GM19395 (cell line): ENCODE data around the gene XYLT1.
"Not testable (repeated sequence)": the region's sequence is repeated elsewhere in the genome, so short reads cannot be mapped to it uniquely, and the experiment has no call there.

Source experiments
- ATAC-seq: cut with Tn5 transposase; IDR thresholded peaks from one replicate; pipeline ENCODE4 v1.9.1; 2021; ENCODE audit warnings: mild to moderate bottlenecking, moderate library complexity; ENCODE audit not compliant: unreplicated experiment

XYLT1 gene, protein sequence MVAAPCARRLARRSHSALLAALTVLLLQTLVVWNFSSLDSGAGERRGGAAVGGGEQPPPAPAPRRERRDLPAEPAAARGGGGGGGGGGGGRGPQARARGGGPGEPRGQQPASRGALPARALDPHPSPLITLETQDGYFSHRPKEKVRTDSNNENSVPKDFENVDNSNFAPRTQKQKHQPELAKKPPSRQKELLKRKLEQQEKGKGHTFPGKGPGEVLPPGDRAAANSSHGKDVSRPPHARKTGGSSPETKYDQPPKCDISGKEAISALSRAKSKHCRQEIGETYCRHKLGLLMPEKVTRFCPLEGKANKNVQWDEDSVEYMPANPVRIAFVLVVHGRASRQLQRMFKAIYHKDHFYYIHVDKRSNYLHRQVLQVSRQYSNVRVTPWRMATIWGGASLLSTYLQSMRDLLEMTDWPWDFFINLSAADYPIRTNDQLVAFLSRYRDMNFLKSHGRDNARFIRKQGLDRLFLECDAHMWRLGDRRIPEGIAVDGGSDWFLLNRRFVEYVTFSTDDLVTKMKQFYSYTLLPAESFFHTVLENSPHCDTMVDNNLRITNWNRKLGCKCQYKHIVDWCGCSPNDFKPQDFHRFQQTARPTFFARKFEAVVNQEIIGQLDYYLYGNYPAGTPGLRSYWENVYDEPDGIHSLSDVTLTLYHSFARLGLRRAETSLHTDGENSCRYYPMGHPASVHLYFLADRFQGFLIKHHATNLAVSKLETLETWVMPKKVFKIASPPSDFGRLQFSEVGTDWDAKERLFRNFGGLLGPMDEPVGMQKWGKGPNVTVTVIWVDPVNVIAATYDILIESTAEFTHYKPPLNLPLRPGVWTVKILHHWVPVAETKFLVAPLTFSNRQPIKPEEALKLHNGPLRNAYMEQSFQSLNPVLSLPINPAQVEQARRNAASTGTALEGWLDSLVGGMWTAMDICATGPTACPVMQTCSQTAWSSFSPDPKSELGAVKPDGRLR

DNA sequence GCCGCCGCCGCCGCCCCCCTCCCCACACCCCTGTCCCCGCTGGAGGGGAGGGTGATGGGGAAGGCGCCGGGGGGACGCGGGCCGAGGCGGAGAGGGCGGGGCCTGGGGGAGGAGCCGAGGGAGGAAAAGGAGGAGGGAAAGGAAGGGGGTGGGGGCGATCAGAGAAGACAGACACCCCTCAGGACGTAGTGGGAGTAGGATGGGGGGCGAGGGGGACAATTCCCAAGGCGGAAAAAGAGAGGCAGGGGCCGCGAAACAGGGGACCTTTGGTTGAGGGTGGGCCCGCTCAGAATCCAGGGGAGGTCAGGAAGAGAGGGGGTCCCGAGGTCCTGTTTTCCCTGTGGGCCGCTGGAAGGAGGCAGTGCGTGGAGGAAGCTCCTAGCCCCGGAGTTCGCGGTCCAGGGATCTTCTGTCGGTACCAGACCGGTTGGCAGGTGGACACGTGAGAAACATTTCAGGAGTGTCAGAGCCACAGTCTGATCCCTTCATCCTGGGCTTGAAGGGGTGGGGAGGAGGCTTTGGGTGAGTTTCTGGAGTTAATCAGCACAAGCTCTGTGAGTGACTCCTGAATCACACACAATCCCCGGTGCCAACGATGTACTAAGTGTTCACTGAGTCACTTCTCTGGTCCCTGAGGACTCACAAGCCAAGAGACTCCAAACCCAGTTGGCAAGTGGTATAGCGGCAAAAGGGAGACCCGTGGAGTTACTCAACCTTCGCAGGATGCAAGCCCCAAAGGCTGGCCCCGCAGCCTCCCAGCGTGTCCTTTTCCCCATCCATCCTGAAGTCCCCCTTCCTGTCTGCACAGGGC is at the start of gene XYLT1:
Gene XYLT1, minus strand, starts transcription at position 53 of the 811 bp plus-strand sequence. CDS start 164 bp downstream, outside the sequence.
- ATAC-seq = no peak

DNA sequence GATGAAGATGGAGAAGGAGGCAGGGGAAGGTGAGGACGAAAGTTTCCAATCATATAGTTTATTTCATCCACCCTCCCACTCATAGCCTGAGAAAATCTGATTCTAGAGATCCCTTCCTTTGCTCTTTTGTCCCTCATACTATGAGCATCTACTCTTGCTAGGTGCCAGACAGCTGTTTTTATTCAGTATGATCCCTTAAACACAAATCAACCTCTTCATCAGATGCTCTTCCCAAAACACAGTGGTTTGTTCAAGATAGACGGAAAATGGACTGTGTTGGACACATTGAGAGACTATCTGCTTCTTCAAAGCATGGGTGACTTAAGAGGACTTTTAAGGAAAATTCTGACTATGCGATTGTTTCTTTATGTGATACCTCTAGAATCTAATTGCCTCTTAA is 49.4 kb upstream of the XYLT1 start:
- ATAC-seq = no peak

DNA sequence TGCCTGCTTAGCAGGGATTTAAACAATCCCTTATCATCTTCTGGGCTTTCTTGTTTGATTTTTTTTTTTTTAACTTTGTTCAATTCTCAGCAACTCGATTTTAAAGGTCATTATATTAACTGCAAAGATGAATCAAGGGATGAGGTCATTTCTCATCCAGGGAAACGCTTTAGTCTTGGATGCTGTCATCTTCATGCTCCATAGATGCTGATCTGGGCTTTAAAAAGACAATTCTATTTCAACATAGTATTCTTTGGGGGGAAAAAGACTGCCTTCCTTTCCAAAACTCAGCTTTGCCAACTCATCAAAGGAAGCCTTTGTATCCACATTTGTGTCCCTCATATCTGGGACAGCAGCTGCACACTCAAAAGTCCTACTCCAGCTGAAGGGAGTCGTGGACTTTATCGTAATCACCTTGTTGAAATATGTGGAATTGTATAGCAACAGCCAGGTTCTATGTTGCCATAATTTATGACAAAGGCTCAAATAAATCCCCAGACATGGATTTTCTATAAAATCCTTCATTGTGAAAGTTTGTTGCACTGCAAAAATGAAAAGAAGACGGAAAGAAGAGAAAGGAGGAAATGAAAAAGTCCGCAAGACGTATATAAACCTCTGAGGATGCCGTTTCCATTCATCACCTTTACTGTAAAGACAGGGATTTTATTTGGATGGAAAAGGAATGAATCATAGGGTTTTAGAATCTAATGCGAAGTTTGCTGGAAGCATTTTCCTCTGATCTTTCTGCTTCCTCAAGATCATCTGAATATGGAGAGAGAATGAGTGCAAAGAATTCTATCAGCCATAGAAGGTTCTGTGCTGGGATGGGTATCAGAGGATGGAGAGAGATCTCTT is 48.6 kb upstream of the XYLT1 start:
- no peak for ATAC-seq

DNA sequence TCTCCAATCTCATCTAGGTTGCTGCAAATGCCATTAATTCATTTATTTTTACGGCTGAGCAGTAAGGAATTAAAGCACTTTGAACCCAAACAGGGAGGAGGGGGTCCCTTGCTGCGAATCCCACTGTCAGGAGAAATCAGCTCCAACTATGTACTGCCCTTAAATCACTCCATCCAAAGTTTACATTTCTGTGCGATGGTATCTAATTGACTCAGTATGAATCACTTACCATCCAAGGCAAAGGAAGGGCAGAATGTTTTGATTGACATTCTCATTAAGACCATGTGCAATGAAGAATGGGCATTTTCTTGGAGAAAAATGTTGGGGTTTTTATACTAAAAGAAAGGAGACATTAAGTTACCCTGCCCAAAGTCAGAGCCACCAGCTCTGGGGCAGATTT is 47.7 kb upstream of the XYLT1 start:
- ATAC-seq = no peak

DNA sequence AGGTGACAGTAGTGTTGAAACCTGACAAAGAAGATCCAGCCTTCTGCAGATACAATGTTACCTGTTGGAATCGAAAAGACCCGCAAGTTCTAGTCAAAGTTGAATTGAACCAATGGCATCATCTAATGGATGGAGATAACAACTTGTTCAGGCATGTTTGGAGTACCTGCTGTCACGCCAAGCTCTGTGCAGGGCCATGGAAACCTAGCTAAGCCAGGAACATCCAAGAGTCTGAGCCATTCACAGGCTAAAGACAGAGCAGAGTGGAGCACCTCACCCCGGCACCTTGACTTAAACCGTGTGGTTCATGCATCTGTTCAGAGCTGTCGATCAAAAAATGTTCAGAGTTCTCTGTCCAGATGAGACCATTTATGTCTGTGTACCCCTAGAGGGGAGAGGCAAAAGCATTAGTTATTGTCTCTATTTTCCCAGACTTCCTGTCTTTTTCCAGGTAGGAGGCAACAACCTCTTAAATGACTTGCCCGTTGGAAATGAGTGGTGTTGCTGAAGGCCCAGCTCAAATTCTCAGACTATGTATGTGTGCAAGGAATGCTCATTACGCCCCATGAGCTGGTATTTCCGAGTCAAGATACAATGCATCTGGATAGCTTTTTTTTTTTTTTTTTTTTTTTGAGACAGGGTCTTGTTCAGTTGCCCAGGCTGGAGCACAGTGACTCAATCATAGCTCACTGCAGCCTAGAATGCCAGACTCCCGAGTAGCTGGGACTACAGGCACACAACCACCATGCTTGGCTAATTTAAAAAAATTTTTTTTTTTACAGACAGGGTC is 44.9 kb upstream of the XYLT1 start:
- ATAC-seq = no peak

DNA sequence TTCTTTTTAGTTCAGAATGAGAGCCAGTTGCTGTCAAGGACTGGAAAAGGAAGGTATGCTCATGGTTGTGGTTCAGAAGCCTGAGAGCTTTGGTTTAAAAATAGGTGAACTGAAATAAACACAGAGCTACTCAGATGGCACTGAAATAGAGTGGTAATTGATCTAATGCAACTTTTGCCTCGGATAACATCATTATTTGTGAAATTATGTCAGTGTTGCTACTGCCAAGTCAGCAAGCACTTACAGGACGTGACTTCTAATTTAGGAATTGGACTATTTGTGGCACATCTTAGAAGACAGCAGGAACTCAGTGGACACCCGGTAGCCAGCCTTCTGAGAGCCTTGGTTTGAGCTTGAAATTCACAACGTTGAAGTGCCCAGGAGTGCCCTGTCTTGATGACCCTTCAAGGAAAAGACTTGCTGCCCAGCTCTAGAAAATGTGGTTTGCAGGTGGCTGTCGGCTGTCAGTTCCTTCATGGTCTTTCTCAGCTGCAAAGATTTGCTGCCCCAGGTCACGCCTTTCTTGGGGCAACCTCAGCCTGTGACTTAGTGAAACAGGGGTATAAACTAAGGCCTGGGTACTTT is 42.0 kb upstream of the XYLT1 start:
- no peak for ATAC-seq

DNA sequence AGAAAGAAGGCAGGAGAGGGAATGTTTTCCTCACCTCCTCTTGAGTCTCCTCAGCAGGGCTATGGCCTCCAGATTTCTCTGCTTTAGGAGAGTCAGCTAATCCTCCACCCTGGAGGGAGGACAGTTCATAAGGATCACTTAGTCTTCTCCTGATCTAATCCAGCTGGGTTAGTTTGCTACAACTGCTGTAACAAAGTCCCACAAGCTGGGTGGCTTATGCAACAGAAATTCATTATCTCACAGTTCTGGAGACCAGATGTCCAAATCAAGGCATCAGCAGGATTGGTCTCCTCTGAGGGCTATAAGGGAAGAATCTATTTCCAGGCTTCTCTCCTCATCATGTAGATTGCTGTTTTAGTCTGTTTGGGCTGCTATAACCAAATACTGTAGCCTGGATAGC is 40.6 kb upstream of the XYLT1 start:
- no peak for ATAC-seq

DNA sequence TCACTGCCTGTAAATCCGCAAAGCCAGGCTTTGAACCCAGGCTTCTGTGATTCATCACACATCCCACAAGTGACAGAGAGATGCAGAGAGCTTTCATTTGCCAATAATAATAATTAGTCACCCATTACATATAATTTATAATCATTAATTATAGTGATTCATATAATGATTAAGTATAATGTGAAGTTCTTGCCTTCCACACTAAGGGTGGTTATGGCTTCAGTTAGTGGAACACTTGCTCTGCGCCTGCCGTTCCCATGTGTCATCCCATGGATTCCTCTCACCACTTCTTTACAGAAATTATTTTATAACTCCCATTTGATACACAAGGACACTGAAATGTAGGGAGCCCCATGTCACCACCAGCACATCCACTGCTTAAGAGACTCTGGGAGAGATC is 39.8 kb upstream of the XYLT1 start:
- no peak for ATAC-seq

DNA sequence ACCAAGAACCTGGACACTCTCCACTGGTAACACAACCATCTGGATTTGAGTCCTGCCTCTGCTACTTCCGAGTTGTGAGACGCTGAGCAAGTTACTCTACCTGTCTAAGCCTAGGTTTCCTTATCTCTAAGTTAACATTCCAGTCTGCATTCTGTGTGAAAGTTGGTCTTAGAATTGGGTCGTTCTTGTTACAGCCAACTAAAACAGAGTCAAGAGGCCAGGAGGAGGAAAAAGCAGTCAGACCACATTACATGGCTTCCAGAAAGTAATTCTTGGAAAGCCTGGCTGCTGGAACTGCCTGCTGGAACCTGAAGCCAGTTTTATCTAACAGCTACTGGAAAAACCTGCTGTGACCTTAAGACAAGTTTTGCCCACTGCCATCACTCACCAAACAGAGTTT is 38.4 kb upstream of the XYLT1 start:
- no peak for ATAC-seq

DNA sequence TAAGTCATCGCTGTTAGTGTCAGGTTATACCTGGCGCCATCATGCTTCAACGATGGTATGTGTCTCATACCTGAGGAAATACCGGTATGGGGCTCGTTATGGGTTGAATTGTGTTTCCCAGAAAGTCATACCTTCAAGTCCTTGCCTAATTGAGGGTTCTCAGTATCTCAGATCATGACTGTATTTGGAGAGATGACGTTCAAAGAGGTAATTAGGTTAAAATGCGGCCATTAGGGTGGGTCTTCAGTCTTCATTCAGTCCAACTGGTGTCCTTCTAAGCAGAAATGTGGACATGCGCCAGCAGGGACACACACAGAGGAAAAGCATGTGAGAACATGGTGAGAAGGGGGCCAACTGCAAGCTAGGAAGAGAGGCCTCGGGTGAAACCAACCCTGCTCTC is 37.5 kb upstream of the XYLT1 start:
- ATAC-seq = no peak

DNA sequence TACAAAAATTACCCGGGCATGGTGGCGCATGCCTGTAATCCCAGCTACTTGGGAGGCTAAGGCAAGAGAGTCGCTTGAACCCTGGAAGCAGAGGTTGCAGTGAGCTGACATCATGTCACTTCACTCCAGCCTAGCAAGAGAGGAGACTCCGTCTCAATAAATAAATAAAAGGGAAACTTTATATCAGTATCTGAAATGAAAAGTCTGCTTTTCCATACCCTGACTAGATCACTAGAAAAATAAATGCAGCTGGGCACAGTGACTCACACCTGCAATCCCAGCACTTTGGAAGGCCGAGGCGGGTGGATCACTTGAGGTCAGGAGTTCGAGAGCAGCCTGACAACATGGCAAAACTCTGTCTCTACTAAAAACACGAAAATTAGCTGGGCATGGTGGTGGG is 36.8 kb upstream of the XYLT1 start:
- not testable (repeated sequence) for ATAC-seq

DNA sequence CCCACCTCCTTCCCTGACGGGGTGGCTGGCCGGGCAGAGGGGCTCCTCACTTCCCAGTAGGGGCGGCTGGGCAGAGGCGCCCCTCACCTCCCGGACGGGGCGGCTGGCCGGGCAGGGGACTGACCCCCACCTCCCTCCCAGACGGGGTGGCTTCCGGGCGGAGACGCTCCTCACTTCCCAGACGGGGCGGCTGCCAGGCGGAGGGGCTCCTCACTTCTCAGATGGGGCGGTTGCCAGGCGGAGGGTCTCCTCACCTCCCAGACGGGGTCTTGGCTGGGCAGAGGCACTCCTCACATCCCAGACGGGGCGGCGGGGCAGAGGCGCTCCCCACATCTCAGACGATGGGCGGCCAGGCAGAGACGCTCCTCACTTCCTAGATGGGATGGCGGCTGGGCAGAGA is 35.1 kb upstream of the XYLT1 start:
- ATAC-seq = not testable (repeated sequence)

DNA sequence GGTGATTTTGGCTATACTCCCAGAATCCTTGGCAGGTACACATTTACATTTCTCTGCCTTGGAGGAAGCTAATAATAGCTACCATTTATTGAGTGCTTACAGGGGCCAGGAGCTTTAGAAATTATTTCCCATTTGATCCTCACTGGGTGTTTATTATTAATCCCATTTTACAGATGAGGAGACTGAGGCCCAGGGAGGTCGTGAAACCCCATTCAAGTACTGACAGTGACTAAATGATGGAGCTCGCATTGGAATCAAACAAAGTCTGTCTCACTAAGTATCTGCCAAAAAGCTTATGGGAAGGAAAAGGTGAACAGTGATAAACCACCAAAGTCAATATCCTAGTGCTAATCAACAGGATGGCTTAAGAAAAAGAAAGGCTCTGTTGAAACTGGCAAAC is 33.3 kb upstream of the XYLT1 start:
- ATAC-seq = no peak

DNA sequence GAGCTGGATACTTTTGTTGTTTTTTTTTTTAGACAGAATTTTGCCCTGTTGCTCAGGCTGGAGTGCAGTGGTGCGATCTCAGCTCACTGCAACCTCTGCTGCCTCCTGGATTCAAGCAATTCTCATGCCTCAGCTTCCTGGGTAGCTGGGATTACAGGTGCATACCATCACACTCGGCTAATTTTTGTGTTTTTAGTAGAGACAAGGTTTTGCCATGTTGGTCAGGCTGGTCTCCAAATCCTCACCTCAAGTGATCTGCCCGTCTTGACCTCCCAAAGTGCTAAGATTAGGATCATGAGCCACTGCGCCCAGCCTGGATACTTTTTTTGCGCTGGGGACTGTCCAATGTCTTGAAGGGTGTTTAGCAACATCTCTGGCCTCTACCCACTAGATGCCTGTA is 32.6 kb upstream of the XYLT1 start:
- ATAC-seq = no peak

DNA sequence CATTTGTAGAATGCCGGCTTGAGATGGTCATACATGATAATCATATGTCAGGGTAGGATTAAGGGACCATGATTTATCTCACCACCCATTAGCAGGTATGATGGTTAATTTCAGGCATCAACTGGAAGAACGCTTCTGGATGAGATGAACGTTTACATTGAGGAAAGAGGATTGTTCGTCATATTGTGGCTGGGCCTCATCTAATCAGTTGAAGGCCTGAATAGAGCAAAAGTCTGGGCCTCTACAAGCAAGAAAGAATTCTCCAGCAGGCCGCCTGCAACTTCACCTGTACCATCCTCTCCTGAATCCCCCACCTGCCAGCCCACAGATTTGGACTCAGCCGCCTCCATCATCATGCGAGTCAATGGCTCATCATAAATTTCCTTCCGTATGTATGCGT is 30.6 kb upstream of the XYLT1 start:
- ATAC-seq = no peak

DNA sequence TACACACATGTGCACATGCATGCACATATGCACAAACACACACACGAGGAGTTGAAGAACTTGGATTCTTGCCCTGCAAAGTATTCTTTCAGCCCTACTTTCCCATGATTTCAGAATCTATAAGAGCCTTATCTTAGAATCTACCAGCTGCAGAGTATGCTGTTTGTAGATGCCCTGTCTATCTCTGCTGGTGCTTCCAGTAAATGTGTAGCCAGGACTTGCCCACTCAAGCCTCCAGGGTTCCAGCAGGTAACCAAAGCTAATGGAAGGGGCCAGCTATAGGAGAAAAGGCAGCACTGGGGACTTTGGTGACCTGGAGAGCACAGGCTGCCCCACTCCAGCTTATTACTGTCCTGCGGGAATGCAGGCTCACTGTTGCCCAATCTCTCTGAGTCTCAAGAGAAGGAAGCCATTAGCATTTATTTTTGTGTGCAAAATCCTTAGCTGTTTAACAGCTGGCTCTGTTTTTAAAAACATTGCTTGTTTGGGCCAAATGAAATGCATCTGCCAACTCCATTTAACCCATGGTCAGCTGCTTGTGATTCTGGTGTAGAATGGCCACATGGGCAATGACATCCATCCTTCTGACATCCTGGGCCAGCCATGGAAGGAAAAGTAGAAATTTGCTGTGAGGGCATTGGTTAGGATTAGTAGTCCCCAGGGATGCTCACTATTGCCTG is 28.6 kb upstream of the XYLT1 start:
- ATAC-seq = no peak

DNA sequence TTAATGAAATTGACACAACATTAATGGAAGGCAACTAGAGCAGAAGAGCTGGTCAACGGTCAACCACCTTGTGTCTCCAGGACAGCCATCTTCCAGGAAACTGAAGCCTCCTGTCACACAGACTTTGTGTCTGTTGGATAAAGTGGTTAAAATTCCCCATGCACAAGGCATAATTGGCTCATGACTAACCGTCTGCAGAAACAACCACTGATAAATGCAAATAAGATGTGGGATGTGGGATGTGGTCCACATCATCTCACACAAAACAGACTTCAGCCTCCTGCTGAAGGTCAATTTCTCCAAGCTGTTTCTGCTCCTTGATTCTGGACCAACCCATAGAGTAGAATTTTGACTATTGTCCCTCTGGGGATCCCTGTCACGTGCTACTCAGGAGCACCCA is 26.9 kb upstream of the XYLT1 start:
- ATAC-seq = no peak

DNA sequence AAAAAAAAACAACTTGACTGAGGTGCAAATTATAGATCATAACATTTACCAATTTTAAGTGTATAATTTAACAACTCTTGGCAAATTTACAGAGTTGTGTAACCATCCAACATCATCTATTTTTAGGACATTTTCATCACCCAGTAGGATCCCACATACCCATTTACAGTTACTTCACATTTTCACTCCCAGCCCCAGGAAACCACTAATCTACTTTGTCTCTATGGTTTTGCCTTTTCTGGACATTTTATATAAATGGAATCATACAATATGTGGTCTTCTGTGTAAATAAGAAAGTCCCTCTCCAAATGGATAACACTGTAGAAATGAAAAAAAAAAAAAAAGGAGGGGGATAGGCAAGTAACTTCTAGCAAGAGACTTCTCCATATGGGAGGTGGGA is 26.1 kb upstream of the XYLT1 start:
- no peak for ATAC-seq
